BJ (cell line): ENCODE measurements around the gene MTR. TPM values are rescaled to one million over a fixed set of nuclear protein-coding genes. Genes with fewer than 3 reads are reported as not detected.

Experiments used
- CTCF ChIA-PET: fragments of 350-600 bp; formaldehyde crosslinking; extraction: SDS; loops from one replicate; lab custom pipeline; 2021; ENCODE audit warnings: antibody characterized with exemption, inconsistent platforms; lab: Yijun Ruan, JAX
- POLR2A ChIA-PET: fragments of 300-600 bp; sonication (Branson Sonifier 250); formaldehyde crosslinking; extraction: SDS; loops from one replicate; lab custom pipeline; 2021; ENCODE audit warnings: antibody characterized with exemption; lab: Charles Lee
- DNase-seq: peaks from one replicate; pipeline ENCODE4 v3.0.0-alpha.2; 2011; ENCODE audit warnings: low read depth
- H3K27me3 ChIP-seq: 2 replicates; pipeline ENCODE4 v1.6.0; 2011; ENCODE audit warnings: low read length; ENCODE audit not compliant: control insufficient read depth, insufficient read depth
- H3K36me3 ChIP-seq: 2 replicates; pipeline ENCODE4 v1.5.1; 2011; ENCODE audit warnings: low read length; ENCODE audit not compliant: control insufficient read depth, insufficient read depth
- H3K4me3 ChIP-seq: 2 replicates; pipeline ENCODE4 v1.5.1; 2011; ENCODE audit warnings: low read depth, mild to moderate bottlenecking, control low read depth, low read length
- CTCF ChIP-seq: IDR thresholded peaks from 2 replicates; pipeline ENCODE4 v1.5.1; 2011; ENCODE audit warnings: low read depth, mild to moderate bottlenecking, control low read depth, inconsistent platforms, low read length, moderate library complexity; ENCODE audit not compliant: insufficient read depth
- polyA plus RNA-seq: library from polyadenylated mRNA; depleted of rRNA; stranded (reverse); fragments of >200 nt; gene quantifications from 2 replicates; pipeline ENCODE4 v1.2.3, GENCODE V29; 2011

Gene MTR
- polyA plus RNA-seq, 1 experiment, result 5.3 TPM

GRCh38 chr1:236868625-236869467 lies 73.8 kb downstream of the MTR start:
- no peak for DNase-seq
- no peak overlapping the region for H3K4me3 ChIP-seq
- peak; percentile 96 for TF ChIP-seq CTCF
- peaks cover 2% of the 10 kb centered on the region; the same call in 1 of the 2 replicates for H3K36me3 ChIP-seq
- no peaks in the 10 kb centered on the region for H3K27me3 ChIP-seq
- CTCF ChIA-PET, result interaction anchor here (0.9 to 4.6 kb wide), 8 partner anchors 24 to 386 kb away, joined by 3 to 37 read pairs (median 4); no protein-coding TSS in a partner anchor
- POLR2A ChIA-PET, result no interaction called here

GRCh38 chr1:236869911-236870310 lies 74.8 kb downstream of the MTR start:
- Histone ChIP-seq H3K36me3 (peaks cover 2% of the 10 kb centered on the region; the same call in 1 of the 2 replicates), H3K27me3 (no peaks in the 10 kb centered on the region), H3K4me3 (no peak overlapping the region)
- TF ChIP-seq CTCF, result no peak
- ChIA-PET CTCF (interaction anchor here (0.9 to 4.6 kb wide), 6 partner anchors 16 to 115 kb away, joined by 3 to 37 read pairs (median 5); no protein-coding TSS in a partner anchor), POLR2A (no interaction called here)
- no peak for DNase-seq

GRCh38 chr1:236870721-236871120 lies 75.6 kb downstream of the MTR start:
- H3K4me3 ChIP-seq, result no peak overlapping the region
- H3K36me3 ChIP-seq, result peaks cover 2% of the 10 kb centered on the region; the same call in 1 of the 2 replicates
- TF ChIP-seq CTCF, result no peak
- ChIA-PET CTCF (interaction anchor here (1.5 to 4.6 kb wide), 3 partner anchors 17 to 111 kb away, joined by 3 to 37 read pairs (median 4); no protein-coding TSS in a partner anchor), POLR2A (no interaction called here)
- DNase-seq, result no peak
- no peaks in the 10 kb centered on the region for H3K27me3 ChIP-seq

GRCh38 chr1:236872075-236872666 lies 77.1 kb downstream of the MTR start:
- H3K4me3 ChIP-seq, result no peak overlapping the region
- peaks cover 2% of the 10 kb centered on the region; the same call in 1 of the 2 replicates for H3K36me3 ChIP-seq
- H3K27me3 ChIP-seq, result no peaks in the 10 kb centered on the region
- TF ChIP-seq CTCF, result no peak
- POLR2A ChIA-PET, result no interaction called here
- CTCF ChIA-PET, result interaction anchor here (0.6 to 4.6 kb wide), 5 partner anchors 10 to 112 kb away, joined by 3 to 37 read pairs (median 5); no protein-coding TSS in a partner anchor
- DNase-seq, result no peak

- POLR2A ChIA-PET, result no interaction called here
- no peak for DNase-seq
- H3K4me3 ChIP-seq, result no peak overlapping the region
- CTCF ChIA-PET, result interaction anchor here (0.7 to 1.0 kb wide), 2 partner anchors 110 to 117 kb away, joined by 3 read pairs; no protein-coding TSS in a partner anchor
- no peak for TF ChIP-seq CTCF
- no peaks in the 10 kb centered on the region for H3K27me3 ChIP-seq
- H3K36me3 ChIP-seq, result no peaks in the 10 kb centered on the region
Observed at GRCh38 chr1:236875975-236876374, 80.9 kb downstream of the MTR start.
